MV-4-11 (cell line): ENCODE measurements around the gene TWF2.

Source experiments
- DNase-seq: peaks from one replicate; lab custom pipeline; 2025; lab: John Stamatoyannopoulos, UW

The TWF2 gene

DNA sequence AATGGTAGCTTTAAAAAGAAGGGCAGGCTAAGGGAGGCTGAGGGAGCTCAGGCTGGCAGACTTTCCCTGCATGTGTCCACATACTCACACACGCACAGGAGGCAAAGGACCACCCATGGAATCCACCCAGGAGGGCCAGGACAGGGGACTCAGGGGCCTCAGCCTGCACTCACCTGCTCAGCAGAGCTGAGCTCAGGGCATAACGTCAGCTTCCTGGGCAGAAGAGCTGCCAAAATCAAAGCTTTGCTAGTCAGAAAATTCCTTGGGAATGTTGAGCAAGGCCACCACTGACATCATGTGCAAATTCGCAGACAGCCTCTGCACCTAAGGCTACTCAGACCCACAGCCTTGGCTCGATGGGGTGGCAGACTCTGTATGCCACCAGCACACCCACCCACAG is 57.4 kb downstream of the TWF2 start:
- no peak for DNase-seq
